Fibroblast of peridontal ligament (primary cell): ENCODE data around the gene CDC42BPB.

ENCODE experiments used
- DNase-seq: peaks from one replicate; pipeline ENCODE4 v3.0.0-alpha.2; 2010; ENCODE audit errors: extremely low read depth

CDC42BPB gene

DNA sequence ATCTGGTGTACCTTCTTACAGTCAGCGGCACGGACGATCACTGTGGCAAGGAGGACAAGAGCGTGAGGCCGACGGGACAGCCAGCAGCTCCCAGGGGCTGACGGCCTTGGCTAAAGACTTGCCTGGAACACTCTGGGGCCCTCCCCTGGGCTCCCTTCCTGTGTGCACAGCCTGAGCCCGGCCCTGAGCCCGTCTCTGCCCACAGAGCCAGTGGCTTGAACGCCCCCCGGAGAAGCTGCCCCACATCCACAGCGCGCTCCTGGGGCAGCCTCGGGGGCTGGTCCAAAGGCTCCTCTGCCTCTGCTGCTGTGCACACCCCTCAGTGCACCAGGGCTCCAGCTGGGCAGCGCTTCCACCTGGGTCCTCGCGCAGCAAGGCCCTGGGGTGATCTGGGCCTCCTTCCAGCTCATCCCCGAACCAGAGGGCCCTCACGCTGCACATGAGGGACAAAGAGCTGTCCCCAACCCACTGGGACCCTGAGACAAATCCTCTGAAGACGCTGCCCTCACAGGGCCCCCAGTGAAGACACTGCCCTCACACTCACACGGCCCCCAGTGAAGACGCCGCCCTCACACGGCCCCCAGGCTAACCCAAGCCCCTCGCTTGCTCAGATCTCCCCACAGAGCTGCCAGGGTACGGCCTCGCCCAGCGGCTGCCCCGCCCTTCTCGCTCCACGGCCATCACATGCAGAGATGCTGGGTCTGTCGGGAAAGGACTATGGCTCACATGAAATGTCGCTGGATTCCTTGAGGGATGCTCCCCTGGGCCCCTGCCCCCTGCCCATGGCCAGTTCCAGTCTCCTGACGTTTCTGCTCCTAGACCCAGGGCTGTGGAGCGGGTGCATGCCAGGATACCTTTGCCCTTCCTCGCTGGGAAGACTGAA, 112.7 kb downstream of the CDC42BPB start:
- no peak for DNase-seq

DNA sequence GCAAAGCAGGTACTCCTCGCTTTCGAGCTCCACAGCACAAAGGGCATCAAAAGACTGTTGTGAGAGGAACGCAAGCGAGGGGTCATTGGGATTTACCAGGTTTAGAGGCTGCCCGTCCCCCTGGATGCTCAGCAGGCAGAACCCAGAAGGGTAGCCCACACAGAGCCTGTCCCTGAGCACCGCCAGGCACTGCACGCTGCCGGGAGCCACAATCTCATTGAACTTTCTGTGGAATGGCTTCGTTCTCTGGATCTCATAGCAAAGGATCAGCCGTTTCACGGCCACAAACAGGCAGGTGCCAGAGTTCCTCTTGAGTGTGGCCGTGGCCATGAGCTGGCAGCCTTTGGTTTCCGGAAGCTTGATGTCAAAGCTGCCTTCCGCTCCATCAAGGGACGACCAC, 113.4 kb downstream of the CDC42BPB start:
- no peak for DNase-seq

DNA sequence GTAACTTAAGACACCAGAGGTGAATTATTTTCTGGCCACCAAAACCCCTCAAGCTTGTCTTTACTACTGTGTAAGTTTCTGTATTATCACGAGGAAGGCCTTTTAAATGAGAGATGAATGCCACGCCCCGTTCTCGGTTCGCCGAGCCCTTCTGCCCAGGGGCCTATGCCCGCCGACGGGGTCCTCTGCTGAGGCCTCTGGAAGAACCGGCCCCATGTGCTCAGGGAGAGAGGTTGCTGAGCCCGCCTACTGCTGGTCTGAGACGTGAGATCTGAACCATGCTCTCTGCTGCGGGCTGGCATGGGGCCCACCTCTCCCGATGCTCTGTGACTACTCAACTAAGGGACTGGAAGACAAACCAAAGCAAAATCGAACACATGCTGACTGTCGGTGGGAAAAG, 113.9 kb downstream of the CDC42BPB start:
- DNase-seq, result no peak

DNA sequence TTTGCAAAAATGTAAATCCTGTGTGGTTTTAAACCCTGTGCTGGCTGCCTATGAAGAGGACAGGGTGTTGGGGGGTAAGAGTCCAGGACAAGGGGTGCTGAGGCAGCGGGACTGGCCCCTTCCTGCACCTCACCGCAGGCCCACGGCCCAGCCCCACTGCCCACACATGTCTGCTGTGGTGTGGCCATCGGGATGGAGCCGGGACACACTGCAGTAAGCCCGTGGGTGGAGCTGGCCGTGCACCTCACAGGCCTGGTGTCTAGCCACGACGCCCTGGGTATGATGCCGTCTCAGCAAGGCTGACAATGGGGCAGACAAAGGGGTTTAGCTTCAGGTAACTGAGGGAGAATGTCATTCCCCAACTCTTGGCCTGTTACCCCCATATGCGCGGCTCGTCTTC, 115.3 kb downstream of the CDC42BPB start:
- DNase-seq, result no peak

DNA sequence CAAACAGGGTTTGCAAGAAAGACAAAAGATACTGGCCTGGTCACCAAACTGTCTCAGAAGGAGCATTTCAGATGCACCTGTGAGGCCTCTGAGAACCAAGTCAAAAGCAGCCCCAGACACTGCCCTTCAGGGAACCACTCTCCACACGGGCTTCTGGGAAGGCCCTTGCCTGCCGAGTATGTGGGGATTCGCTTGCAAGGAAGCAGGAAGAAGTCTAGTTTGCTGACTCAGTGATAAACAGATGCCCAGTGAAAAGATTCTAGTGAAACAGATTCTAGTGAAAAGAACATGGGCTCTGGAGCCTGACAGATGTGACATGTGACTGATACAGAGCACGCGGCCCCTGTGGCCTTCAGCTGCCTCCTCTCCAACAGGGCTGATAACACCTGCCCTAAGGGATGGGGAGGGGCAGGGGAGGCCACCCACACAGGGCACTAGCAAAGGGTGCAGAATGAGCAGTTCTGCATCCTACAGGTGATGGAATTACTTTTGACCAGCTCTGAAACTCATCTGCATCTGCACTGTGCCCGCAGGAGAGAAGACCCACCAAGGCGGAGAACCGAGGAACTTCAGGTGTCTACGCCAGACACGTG, 115.8 kb downstream of the CDC42BPB start:
- DNase-seq, result no peak

DNA sequence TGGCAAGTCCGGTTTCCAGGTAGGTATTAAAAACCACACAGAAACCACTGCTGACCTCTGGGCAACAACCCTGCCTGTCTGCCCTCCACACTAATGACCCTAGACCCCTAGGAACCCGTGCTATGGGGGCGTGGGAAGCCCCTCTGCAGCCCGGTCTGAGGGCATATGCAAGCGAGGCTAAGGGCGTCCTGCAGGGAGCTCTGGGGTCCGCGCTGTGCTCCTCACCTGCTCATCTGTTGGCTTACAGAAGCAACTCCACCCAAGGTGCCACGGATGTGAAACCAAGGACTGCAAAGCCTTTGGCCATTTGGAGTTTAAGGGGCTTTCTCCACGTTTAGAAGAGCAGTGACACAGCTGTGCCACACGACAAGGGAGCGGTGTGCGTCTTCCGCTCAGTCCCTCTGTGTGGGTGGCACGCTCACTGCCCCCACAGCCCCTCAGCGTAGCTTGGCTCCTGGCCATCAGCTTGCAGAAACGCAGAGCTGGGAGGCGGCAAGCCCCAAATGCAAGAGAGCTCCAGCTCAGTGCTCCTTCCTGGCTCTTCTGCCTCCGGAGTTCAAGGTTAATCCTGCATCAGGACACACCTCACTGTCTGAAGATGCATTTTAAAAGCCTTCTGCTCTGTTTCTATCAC, 116.5 kb downstream of the CDC42BPB start:
- no peak for DNase-seq

DNA sequence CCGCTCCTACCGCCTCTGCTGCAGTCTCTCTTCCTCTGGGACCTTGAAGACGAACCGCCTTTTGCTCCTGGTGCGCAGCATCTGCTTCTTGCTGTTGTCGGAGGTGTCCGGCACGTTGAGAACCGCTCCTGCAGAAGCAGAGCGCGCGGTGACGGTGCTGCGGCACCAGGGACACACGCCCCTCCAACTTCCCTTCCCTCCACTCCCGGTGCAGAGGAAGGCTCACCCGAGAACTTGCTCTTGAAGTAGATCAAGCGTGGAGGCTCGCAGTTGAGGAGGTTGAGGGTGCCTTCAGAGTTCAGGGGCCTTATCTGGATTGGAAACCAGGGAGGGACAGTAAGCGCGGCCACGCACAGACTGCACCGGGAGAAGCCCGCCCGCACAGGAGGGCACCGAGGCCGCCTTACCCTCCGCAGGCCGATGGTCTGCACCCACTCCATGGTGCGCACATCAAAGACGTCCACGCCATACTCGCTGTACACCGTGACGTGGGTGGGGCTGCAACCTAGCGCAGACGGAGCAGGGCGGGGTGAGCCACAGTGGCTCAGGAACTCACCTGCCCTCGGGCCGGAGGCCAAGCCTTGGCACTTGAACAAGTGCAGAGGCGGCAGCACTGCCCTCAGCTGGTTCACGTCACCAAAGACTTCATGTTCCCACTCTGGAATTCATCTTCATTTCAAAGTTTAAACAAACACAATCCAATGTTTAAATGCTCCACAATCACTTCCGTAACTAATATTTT, 117.4 kb downstream of the CDC42BPB start:
- no peak for DNase-seq

DNA sequence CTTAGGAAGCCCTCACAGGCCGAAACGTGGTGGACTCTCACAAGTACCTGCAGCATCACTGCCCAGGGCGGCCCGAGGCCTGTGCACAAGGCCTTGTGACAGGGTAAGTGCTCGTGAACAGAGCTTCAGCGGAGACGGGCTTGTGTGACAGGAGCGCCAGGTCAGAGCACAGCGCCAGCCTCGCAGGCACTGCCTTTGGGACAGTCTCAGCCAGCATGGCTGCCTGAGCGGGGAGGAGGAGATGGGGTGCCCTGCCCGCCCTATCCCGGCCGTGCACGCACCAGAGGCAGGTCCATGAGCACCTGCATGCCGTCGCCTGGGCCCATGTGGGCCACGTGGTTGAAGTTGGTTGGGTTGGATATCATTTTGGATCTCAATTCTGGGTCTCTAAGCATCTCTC, 118.0 kb downstream of the CDC42BPB start:
- no peak for DNase-seq

DNA sequence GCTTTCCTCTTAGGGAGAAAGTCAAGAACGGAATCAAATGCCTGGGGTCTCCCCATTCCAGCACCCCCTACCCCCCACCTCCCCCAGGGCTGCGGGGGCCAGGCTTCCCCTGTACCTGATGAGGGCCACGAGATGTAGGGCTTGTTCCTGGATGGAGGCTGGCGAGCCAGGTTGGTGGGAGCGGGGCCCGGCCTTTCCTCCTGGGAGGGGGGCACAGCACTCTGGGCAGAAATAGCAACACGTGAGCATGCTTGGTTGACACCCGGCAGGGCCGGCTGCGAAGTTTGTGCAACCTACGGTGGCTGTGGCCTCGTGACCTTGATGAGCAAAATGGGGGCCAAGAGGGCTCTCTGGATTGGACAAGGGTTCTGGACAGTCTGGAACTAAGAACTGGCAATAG, 119.2 kb downstream of the CDC42BPB start:
- DNase-seq, result no peak

DNA sequence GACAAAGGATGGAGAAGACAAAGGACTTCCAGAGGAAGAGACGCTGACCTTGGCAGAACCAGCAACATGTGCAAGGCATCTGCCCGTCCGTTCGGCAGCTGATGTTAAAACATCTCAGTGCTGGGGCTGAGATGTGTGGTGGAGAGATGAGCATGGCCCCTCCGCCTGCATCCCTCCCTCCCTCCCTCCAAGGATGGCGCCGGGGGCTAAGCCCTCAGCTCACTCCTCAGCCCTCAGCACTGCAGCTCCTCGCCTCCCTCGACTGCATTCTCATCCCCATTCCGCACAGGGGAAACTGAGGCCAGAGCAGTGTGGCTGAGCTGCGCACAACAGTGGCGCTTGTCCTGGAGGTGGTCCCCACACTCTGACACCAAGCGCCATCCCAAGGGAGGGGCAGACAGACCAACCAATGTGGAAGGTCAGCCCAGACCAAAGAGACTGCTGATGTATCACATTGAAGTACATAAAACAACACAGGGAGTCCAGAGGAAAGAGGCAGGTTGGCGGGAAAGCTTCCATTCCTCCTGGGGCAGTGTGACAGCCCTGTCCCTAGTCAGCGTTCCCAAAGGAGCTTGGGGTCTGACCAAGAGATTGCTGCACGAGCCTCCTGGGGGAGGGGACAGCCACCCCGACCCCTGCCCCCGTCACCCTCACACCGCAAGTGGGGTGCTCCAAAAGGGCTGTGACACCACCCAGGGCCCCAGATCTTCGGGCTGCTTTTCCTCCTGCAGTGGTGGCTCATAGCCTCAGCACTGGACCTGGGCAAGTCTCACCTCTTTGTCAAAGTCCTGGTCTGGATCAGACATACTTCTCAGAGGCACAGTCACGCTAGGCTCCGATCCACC, 119.8 kb downstream of the CDC42BPB start:
- DNase-seq, result no peak

DNA sequence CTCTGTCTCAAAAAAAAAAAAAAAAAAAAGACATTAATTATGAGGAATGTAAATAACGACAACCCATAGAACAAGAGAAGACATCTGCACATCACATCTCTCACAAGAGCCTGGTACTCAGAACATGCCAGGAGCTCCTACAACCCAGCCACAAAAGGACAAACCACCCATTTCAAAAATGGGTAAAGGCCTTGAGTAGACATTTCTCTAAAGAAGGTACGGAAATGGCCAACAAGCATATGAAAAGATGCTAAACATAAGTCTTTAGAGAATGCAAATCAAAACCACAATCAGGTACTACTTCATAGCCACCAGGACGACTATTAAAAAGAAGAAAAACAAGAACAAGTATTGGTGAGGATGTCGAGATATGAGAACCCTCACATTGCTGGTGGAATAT, 121.6 kb downstream of the CDC42BPB start:
- DNase-seq, result no peak

DNA sequence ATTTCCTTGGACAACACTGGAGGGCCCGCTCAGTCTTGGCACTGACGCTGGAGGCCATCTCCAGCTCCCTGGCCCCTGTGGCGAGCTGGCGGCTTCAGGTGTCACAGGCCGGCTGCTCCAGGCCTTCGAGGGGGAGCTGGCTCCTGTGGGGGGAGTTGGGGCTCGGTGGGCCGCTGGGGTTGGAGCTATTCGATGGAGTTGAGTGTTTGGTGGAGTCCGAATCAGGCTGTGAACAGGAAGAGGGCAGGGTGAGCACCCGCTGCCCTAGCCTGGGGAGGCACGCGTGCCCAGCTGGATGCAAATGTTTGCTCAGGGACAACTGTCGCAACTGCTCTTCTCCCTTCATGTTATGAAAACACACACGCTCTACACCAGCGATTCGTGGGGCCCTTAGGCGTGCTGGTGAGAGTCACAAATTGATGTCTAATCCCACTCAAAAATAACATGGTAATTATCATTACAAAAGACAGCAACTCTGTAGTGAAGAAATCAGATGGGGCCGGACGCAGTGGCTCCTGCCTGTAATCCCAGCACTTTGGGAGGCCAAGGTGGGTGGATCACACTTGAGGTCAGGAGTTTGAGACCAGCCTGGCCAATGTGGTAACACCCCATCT, 123.6 kb downstream of the CDC42BPB start:
- no peak for DNase-seq

DNA sequence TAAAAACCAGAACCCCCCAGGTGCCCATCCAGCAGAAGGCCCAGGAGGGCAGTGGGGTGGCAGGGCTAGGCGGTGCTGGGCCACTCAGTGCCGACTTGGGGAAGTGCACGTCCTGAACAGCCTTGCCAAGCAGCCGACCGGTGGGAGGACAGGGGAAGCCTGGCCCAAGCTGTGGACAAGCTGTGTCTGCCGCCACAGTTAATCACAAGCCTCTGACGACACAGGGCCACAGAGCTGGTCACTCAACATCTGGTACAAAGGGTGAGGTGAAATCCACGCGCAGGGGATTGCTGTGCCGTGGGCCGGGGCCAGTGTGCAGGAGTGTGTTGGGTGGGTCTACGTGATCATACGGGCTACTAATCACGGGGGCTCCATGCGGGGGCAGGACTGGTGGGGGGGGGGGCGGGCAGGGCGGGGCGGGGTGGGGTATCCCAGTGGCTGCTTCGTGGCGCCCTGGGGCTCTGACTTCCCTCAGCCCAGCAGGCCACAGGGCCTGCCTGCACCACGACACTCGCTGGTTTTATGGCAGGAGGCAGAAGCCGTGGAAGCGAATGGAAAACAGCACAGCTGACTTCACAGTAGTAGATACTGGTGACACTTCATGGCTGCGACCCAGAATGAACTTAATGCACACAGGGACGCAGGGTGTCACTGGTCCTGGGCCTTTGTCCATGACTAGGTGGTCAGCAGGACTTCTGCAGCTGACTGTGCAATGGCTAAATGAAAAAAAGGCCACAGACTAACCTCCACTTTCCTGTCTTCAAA, 124.7 kb downstream of the CDC42BPB start:
- no peak for DNase-seq

DNA sequence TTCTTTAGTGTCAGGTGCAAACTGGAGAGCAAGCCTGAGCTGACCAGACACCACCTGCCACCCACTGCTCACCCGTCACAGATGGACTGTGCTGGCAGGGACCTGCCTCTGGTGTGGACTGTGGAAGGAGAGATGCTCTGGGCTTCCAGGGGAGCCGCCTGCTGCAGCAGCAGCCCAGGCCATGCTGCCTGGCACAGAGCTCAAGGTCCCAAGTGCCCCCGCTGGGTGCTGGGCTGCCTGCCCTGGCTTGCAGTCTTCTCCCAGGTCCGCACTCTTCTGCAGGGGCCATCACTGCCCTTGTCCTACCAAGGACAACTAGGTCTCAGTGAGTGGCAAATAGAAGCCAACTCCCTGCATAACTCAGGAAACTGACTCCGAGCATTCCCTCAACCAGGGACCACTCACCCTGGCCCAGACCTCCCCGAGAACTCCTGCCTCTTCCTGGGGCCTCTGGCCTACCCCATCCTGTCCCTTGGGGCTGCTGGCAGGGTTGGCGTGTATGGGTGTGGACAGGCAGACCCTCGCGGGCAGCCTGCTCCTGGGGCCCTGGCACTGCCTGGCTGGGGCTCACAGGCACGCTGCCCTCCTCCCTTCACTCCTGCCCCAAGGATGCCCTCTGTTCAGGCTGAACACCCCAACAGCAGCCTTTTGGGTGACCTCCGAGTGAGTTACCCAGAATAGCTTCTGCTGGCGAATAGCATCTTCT, 125.6 kb downstream of the CDC42BPB start:
- no peak for DNase-seq

DNA sequence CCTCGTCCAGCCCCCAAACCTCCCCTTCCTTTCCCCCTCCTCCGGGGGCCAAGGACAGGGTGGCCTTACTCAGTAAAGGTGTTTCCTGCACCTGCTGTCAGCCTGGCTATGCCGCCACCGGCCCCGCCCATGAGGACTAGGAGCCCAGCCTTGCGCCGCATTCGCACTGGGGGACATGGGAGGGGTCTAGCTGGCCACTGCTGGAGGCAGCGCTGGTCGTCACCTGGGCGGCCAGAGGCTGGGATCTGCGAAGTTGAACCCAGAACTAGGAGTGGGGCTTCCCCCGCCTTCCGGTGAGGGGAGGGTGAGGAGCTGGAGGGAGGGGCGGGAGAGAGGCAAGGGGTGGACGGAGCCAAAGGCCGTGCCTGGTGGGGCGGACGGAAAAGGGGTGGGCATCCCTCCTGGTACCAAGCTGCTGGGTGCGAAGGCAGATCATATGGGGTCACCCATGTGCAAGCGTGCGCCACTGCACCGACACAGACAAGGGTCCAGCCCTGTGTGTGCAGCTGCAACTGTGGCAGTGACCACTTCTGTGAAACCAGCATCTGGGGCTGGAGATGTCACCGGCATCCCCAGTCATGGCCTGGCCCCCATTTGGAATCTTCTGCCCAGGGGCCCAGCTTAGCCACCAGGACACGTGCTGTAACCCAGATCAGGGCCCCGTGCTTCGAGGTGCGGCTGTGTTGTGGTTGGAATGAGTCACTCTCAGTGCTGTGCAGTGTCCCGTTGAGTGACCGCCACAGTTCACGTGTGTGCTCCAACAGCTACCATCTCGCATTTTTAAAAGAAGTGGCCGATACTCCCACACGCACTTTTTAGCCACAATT, 126.4 kb downstream of the CDC42BPB start:
- DNase-seq, result no peak

DNA sequence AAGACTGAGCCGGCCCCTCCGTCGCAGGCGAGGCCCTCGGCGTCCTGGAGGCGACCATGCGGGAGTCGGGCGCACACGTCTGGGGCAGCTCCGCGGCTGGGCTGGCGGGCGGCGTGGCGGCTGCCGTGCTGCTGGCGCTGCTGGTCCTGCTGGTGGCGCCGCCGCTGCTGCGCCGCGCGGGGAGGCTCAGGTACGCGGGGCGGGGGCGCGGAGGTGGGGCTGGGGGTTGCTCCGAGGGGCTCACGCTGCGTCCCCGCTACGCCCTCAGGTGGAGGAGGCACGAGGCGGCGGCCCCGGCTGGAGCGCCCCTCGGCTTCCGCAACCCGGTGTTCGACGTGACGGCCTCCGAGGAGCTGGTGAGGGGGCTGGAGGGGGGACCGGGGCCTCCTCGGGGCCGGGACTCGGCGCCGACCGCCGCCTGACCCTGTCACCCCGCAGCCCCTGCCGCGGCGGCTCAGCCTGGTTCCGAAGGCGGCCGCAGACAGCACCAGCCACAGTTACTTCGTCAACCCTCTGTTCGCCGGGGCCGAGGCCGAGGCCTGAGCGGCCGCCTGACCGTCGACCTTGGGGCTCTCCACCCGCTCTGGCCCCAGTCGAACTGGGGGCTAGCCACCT, 127.1 kb downstream of the CDC42BPB start:
- DNase-seq, result no peak

DNA sequence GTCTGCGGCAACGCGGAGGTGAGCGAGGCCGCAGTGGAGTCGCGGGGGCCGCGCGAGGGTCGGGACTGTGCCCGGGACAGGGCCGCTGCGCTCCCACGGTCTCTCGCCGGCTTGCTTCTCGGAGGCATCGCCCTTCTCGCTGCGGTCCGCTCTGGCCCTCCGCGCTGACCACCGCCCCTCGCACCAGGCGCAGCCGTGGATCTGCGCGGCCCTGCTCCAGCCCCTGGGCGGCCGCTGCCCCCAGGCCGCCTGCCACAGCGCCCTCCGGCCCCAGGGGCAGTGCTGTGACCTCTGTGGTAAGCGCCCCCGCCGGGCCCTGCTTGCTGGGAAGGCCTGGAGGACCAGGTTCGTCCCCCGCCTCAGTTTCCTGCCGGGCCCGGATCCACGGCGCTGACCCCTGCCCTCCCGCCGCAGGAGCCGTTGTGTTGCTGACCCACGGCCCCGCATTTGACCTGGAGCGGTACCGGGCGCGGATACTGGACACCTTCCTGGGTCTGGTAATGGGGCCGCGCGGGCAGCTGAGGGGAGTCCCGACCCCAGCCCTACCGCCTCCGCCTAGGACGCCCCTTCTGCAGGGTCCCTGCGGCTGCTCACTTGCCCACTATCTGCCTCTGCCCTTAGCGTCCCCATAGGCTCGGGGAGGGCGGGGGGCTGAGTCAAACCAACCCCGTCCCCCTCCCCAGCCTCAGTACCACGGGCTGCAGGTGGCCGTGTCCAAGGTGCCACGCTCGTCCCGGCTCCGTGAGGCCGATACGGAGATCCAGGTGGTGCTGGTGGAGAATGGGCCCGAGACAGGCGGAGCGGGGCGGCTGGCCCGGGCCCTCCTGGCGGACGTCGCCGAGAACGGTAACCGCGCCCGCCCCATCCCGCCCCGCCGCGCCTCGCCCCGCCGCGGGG, 127.9 kb downstream of the CDC42BPB start:
- DNase-seq, result no peak
